Trophoblast cell (in vitro differentiated cells and primary cell): ENCODE results near the gene ZNF488.

Experiments used
- DNase-seq, 2 donors: peaks; one replicate each; pipeline ENCODE4 v3.0.0-alpha.2; 2016
- H2AFZ ChIP-seq: 2 replicates; pipeline ENCODE4 v1.6.1; 2013; ENCODE audit warnings: low read length, moderate library complexity, mild to moderate bottlenecking; ENCODE audit not compliant: insufficient read depth, poor library complexity
- H2AK5ac ChIP-seq: 2 replicates; pipeline ENCODE4 v1.6.1; 2013; ENCODE audit warnings: mild to moderate bottlenecking, low read length
- H2BK120ac ChIP-seq: 2 replicates; pipeline ENCODE4 v1.6.1; 2013; ENCODE audit warnings: low read length, mild to moderate bottlenecking, moderate library complexity; ENCODE audit not compliant: insufficient read depth, poor library complexity
- H2BK12ac ChIP-seq: 2 replicates; pipeline ENCODE4 v1.6.1; 2013; ENCODE audit warnings: mild to moderate bottlenecking, low read length, moderate library complexity
- H2BK5ac ChIP-seq: 2 replicates; pipeline ENCODE4 v1.6.1; 2013; ENCODE audit warnings: low read length, low read depth, moderate library complexity, mild to moderate bottlenecking; ENCODE audit not compliant: poor library complexity
- H3K14ac ChIP-seq: 2 replicates; pipeline ENCODE4 v1.6.1; 2013; ENCODE audit warnings: mild to moderate bottlenecking, low read length
- H3K18ac ChIP-seq: 2 replicates; pipeline ENCODE4 v1.6.1; 2013; ENCODE audit warnings: mild to moderate bottlenecking, low read length
- H3K23ac ChIP-seq: 2 replicates; pipeline ENCODE4 v1.6.1; 2013; ENCODE audit warnings: low read length
- H3K27ac ChIP-seq: 2 replicates; pipeline ENCODE4 v1.5.1; 2013; ENCODE audit warnings: low read depth, mild to moderate bottlenecking, inconsistent platforms, low read length, moderate library complexity
- H3K27me3 ChIP-seq: 2 replicates; pipeline ENCODE4 v1.6.1; 2013; ENCODE audit warnings: inconsistent platforms, mild to moderate bottlenecking, low read length, moderate library complexity; ENCODE audit not compliant: insufficient read depth
- H3K36me3 ChIP-seq, 2 experiments: 1 replicate in 1 of 2; 2 replicates in 1 of 2; pipeline ENCODE4 v1.6.1; 2013; ENCODE audit warnings: low read length in 2 of 2, mild to moderate bottlenecking in 2 of 2, moderate library complexity in 1 of 2; ENCODE audit not compliant: insufficient read depth in 2 of 2, control insufficient read depth in 1 of 2
- H3K4ac ChIP-seq: 2 replicates; pipeline ENCODE4 v1.6.1; 2013; ENCODE audit warnings: low read depth, mild to moderate bottlenecking, low read length, moderate library complexity
- H3K4me1 ChIP-seq, 2 experiments: 1 replicate in 1 of 2; 2 replicates in 1 of 2; pipeline ENCODE4 v1.6.1; 2013; ENCODE audit warnings: low read length in 2 of 2, mild to moderate bottlenecking in 2 of 2, moderate library complexity in 1 of 2; ENCODE audit not compliant: insufficient read depth in 2 of 2, control insufficient read depth in 1 of 2
- H3K4me2 ChIP-seq: 2 replicates; pipeline ENCODE4 v1.6.1; 2013; ENCODE audit warnings: inconsistent platforms, mild to moderate bottlenecking, low read length, moderate library complexity
- H3K4me3 ChIP-seq: 2 replicates; pipeline ENCODE4 v1.5.1; 2013; ENCODE audit warnings: mild to moderate bottlenecking, low read depth, low read length, inconsistent platforms
- H3K79me1 ChIP-seq: one replicate; pipeline ENCODE4 v1.6.1; 2013; ENCODE audit warnings: low read length
- H3K79me2 ChIP-seq: 2 replicates; pipeline ENCODE4 v1.6.1; 2013; ENCODE audit warnings: low read length, mild to moderate bottlenecking; ENCODE audit not compliant: control insufficient read depth, insufficient read depth, poor library complexity
- H3K9ac ChIP-seq: 2 replicates; pipeline ENCODE4 v1.6.1; 2013; ENCODE audit warnings: mild to moderate bottlenecking, low read length
- H3K9me3 ChIP-seq: 2 replicates; pipeline ENCODE4 v1.6.1; 2013; ENCODE audit warnings: low read depth, mild to moderate bottlenecking, control low read depth, inconsistent platforms, low read length; ENCODE audit not compliant: insufficient read depth
- H4K12ac ChIP-seq: 2 replicates; pipeline ENCODE4 v1.6.1; 2013; ENCODE audit warnings: low read depth, mild to moderate bottlenecking, low read length, moderate library complexity
- H4K8ac ChIP-seq: 2 replicates; pipeline ENCODE4 v1.6.1; 2013; ENCODE audit warnings: low read depth, mild to moderate bottlenecking, low read length, moderate library complexity
- H4K91ac ChIP-seq: one replicate; pipeline ENCODE4 v1.6.1; 2013; ENCODE audit warnings: low read depth, mild to moderate bottlenecking, low read length, moderate library complexity
- WGBS: extraction: QIAGEN DNeasy Blood & Tissue Kit; methylation state at CpG from one replicate; pipeline ENCODE4 v1.1.7; 2013; ENCODE audit warnings: missing lambda C conversion rate; ENCODE audit not compliant: insufficient read length, insufficient coverage; ENCODE audit errors: extremely low coverage; 5-methylcytosine and 5-hydroxymethylcytosine counted together

The ZNF488 gene

GRCh38 chr10:47404937-47405336 is 20.8 kb upstream of the ZNF488 start:
- Histone ChIP-seq H3K23ac (no peak overlapping the region), H3K9ac (no peak overlapping the region), H2BK12ac (peak overlapping the region; percentile 29), H3K36me3 (peaks cover 0 to 2% of the 10 kb centered on the region in 2 experiments), H2AFZ (no peak overlapping the region), H3K79me2 (peaks cover 14% of the 10 kb centered on the region), H3K4me2 (no peak overlapping the region), H4K91ac (peak overlapping the region; percentile 93), H4K12ac (no peak overlapping the region), H2BK120ac (peak overlapping the region; percentile 91), H3K4me1 (peaks cover 62 to 68% of the 10 kb centered on the region in 2 experiments), H3K9me3 (peaks cover 2% of the 10 kb centered on the region), H3K4ac (peak overlapping the region; percentile 14), H2AK5ac (peak overlapping the region; percentile 93), H3K27me3 (no peaks in the 10 kb centered on the region), H4K8ac (no peak overlapping the region), H3K18ac (peak overlapping the region; percentile 32), H3K14ac (peak overlapping the region; percentile 34), H2BK5ac (peak overlapping the region; percentile 86), H3K79me1 (peaks cover 67% of the 10 kb centered on the region), H3K27ac (peak overlapping the region; percentile 25), H3K4me3 (no peak overlapping the region)
- no CpG with 5 or more reads among the region's 2 CpGs for WGBS
- no peak for DNase-seq

- peaks cover 62 to 68% of the 10 kb centered on the region in 2 experiments for H3K4me1 ChIP-seq
- peak overlapping the region; percentile 93 for H4K91ac ChIP-seq
- peaks cover 67% of the 10 kb centered on the region for H3K79me1 ChIP-seq
- H3K79me2 ChIP-seq = peaks cover 14% of the 10 kb centered on the region
- no peak overlapping the region for H3K9ac ChIP-seq
- no peaks in the 10 kb centered on the region for H3K27me3 ChIP-seq
- H2BK5ac ChIP-seq = peak overlapping the region; percentile 86
- H3K9me3 ChIP-seq = no peaks in the 10 kb centered on the region
- H2AFZ ChIP-seq = peak overlapping the region; percentile 65
- peak overlapping the region; percentile 34 for H3K14ac ChIP-seq
- H2BK12ac ChIP-seq = peak overlapping the region; percentile 78
- H3K4me3 ChIP-seq = no peak overlapping the region
- no CpG with 5 or more reads among the region's 6 CpGs for WGBS
- peaks cover 0 to 2% of the 10 kb centered on the region in 2 experiments for H3K36me3 ChIP-seq
- peak overlapping the region; percentile 25 for H3K27ac ChIP-seq
- no peak overlapping the region for H3K4me2 ChIP-seq
- H3K4ac ChIP-seq = peak overlapping the region; percentile 14
- no peak overlapping the region for H3K23ac ChIP-seq
- peak in 1 of 2 donors; percentile 60 for DNase-seq
- H4K12ac ChIP-seq = peak overlapping the region; percentile 39
- H2AK5ac ChIP-seq = peak overlapping the region; percentile 93
- H2BK120ac ChIP-seq = peak overlapping the region; percentile 91
- H3K18ac ChIP-seq = peak overlapping the region; percentile 32
- H4K8ac ChIP-seq = peak overlapping the region; percentile 67
These were observed 20.4 kb upstream of the ZNF488 start for GRCh38 chr10:47404446-47404845.

- no peak overlapping the region for H3K9ac ChIP-seq
These were observed 19.6 kb upstream of the ZNF488 start for GRCh38 chr10:47403446-47404318.

GRCh38 chr10:47402641-47403301 is 18.7 kb upstream of the ZNF488 start:
- H2BK5ac ChIP-seq = peak overlapping the region; percentile 95
- no peak overlapping the region for H3K23ac ChIP-seq
- DNase-seq = peak; percentile 57 to 73

More at GRCh38 chr10:47403446-47404318, 19.6 kb upstream of the ZNF488 start:
- Histone ChIP-seq H2AFZ (peak overlapping the region; percentile 65), H3K4me2 (no peak overlapping the region), H2BK120ac (peak overlapping the region; percentile 91), H3K18ac (peak overlapping the region; percentile 32), H3K79me1 (peaks cover 62% of the 10 kb centered on the region), H2BK12ac (peak overlapping the region; percentile 78), H3K23ac (no peak overlapping the region), H3K9me3 (no peaks in the 10 kb centered on the region), H4K91ac (peak overlapping the region; percentile 93), H3K36me3 (peaks cover 0 to 2% of the 10 kb centered on the region in 2 experiments), H3K4me1 (peaks cover 62 to 68% of the 10 kb centered on the region in 2 experiments), H3K27me3 (no peaks in the 10 kb centered on the region), H3K14ac (peak overlapping the region; percentile 34), H2BK5ac (peak overlapping the region; percentile 86), H3K79me2 (peaks cover 14% of the 10 kb centered on the region), H2AK5ac (peak overlapping the region; percentile 70), H4K8ac (peak overlapping the region; percentile 68), H3K4me3 (no peak overlapping the region), H4K12ac (peak overlapping the region; percentile 39), H3K27ac (peak overlapping the region; percentile 66), H3K4ac (peak overlapping the region; percentile 14)
- WGBS = no CpG with 5 or more reads among the region's 6 CpGs
- no peak for DNase-seq

More at GRCh38 chr10:47402641-47403301, 18.7 kb upstream of the ZNF488 start:
- H3K27me3 ChIP-seq = no peaks in the 10 kb centered on the region
- H3K36me3 ChIP-seq = no peaks in the 10 kb centered on the region
- peak overlapping the region; percentile 82 for H3K18ac ChIP-seq
- peak overlapping the region; percentile 65 for H2AFZ ChIP-seq
- no CpG with 5 or more reads among the region's 4 CpGs for WGBS
- peaks cover 14% of the 10 kb centered on the region for H3K79me2 ChIP-seq
- H2AK5ac ChIP-seq = peak overlapping the region; percentile 75
- peak overlapping the region; percentile 98 for H2BK120ac ChIP-seq
- H3K4ac ChIP-seq = peak overlapping the region; percentile 78
- H4K12ac ChIP-seq = peak overlapping the region; percentile 16
- H2BK12ac ChIP-seq = peak overlapping the region; percentile 96
- H4K8ac ChIP-seq = peak overlapping the region; percentile 85
- H3K9me3 ChIP-seq = peaks cover 2% of the 10 kb centered on the region
- peak overlapping the region; percentile 82 for H3K27ac ChIP-seq
- H3K4me2 ChIP-seq = peak overlapping the region; percentile 22
- H3K4me1 ChIP-seq = peaks cover 59 to 64% of the 10 kb centered on the region in 2 experiments
- no peak overlapping the region for H3K9ac ChIP-seq
- peaks cover 59% of the 10 kb centered on the region for H3K79me1 ChIP-seq
- peak overlapping the region; percentile 93 for H3K14ac ChIP-seq
- peak overlapping the region; percentile 93 for H4K91ac ChIP-seq
- H3K4me3 ChIP-seq = no peak overlapping the region
